ENCODE measurements around the gene CALY.

GRCh38 chr10:133344236-133344635 is 7.5 kb upstream of the CALY start:
- TF ChIP-seq POLR2A (IDR thresholded peaks at IDR 0.05) (no peak), CTCF (IDR thresholded peaks at IDR 0.05) (no peak)

Measured in heart left ventricle (tissue), 13 donors.